Suprapubic skin (tissue), 4 donors: Measurements from ENCODE around the gene CNOT4. TPM values are rescaled to one million over a fixed set of nuclear protein-coding genes. Genes with fewer than 3 reads are reported as not detected.

ENCODE experiments used
- DNase-seq, 2 donors: peaks; one replicate each; pipeline ENCODE4 v3.0.0-alpha.2; 2019; ENCODE audit warnings: low spot score in 2 of 2
- H3K27ac ChIP-seq: fragments of 200-600 bp; sonication (generic); one replicate; pipeline ENCODE4 v1.5.1; 2019
- H3K27me3 ChIP-seq: fragments of 200-600 bp; sonication (generic); one replicate; pipeline ENCODE4 v1.5.1; 2019
- H3K36me3 ChIP-seq: fragments of 200-600 bp; sonication (generic); one replicate; pipeline ENCODE4 v1.5.1; 2019
- H3K4me1 ChIP-seq: fragments of 200-600 bp; sonication (generic); one replicate; pipeline ENCODE4 v1.5.1; 2019
- H3K4me3 ChIP-seq: fragments of 200-600 bp; sonication (generic); one replicate; pipeline ENCODE4 v1.5.1; 2019; ENCODE audit warnings: mild to moderate bottlenecking
- H3K9me3 ChIP-seq: fragments of 200-600 bp; sonication (generic); one replicate; pipeline ENCODE4 v1.5.1; 2019
- CTCF ChIP-seq, 2 donors: fragments of 200-600 bp in 1 of 2; fragments of 450-650 bp in 1 of 2; sonication (generic) in 1 of 2; IDR thresholded peaks; one replicate each; pipeline ENCODE4 v1.5.1; 2016 to 2019; ENCODE audit warnings: antibody characterized with exemption in 2 of 2, mild to moderate bottlenecking in 1 of 2, moderate library complexity in 1 of 2
- EP300 ChIP-seq: sonication (generic); formaldehyde crosslinking; IDR thresholded peaks from one replicate; pipeline ENCODE4 v1.6.1; 2017; ENCODE audit warnings: antibody characterized with exemption
- POLR2A ChIP-seq, 2 donors: fragments of 450-650 bp; IDR thresholded peaks; one replicate each; pipeline ENCODE4 v1.6.1; 2017; ENCODE audit warnings: antibody characterized with exemption in 2 of 2, mild to moderate bottlenecking in 2 of 2, moderate library complexity in 2 of 2
- POLR2AphosphoS5 ChIP-seq, 3 donors: sonication (generic); formaldehyde crosslinking; IDR thresholded peaks; one replicate each; pipeline ENCODE4 v1.6.1; 2017; ENCODE audit warnings: antibody characterized with exemption in 3 of 3
- WGBS: methylation state at CpG from one replicate; pipeline ENCODE4 v1.1.5; 2018; 5-methylcytosine and 5-hydroxymethylcytosine counted together
- total RNA-seq, 4 donors: library from RNA; depleted of rRNA; stranded (reverse); fragments of >200 nt; gene quantifications; one replicate each; pipeline ENCODE4 v1.1.0, GENCODE V29; 2016

Gene CNOT4
- total RNA-seq, 4 donors from 2014 or later, result 17.2 to 32.3 (median 22.6) TPM

- WGBS, result 90% methylated on average over 3 of the region's 3 CpGs
- H3K27me3 ChIP-seq, result no peaks in the 10 kb centered on the region
- no peak overlapping the region for H3K27ac ChIP-seq
- H3K4me1 ChIP-seq, result no peaks in the 10 kb centered on the region
- no peak overlapping the region for H3K4me3 ChIP-seq
- no peak for DNase-seq
- no peaks in the 10 kb centered on the region for H3K36me3 ChIP-seq
- TF ChIP-seq POLR2AphosphoS5 (IDR thresholded peaks at IDR 0.05) (no peak), EP300 (no peak), POLR2A (IDR thresholded peaks at IDR 0.05) (no peak), CTCF (IDR thresholded peaks at IDR 0.05) (no peak)
- no peaks in the 10 kb centered on the region for H3K9me3 ChIP-seq
Measured at GRCh38 chr7:135382173-135382572, 127.7 kb downstream of the CNOT4 start.

GRCh38 chr7:135381369-135381768, 128.5 kb downstream of the CNOT4 start:
- Histone ChIP-seq H3K4me3 (no peak overlapping the region), H3K4me1 (no peaks in the 10 kb centered on the region), H3K27ac (no peak overlapping the region), H3K9me3 (no peaks in the 10 kb centered on the region), H3K36me3 (no peaks in the 10 kb centered on the region), H3K27me3 (no peaks in the 10 kb centered on the region)
- WGBS, result 94% methylated on average over 1 of the region's 1 CpG
- no peak for DNase-seq
- TF ChIP-seq CTCF (IDR thresholded peaks at IDR 0.05), result no peak
- no peak for TF ChIP-seq POLR2AphosphoS5 (IDR thresholded peaks at IDR 0.05)
- TF ChIP-seq POLR2A (IDR thresholded peaks at IDR 0.05), result no peak
- TF ChIP-seq EP300, result no peak

GRCh38 chr7:135380351-135380750, 129.6 kb downstream of the CNOT4 start:
- TF ChIP-seq POLR2AphosphoS5 (IDR thresholded peaks at IDR 0.05), result no peak
- no peak for TF ChIP-seq POLR2A (IDR thresholded peaks at IDR 0.05)
- TF ChIP-seq CTCF (IDR thresholded peaks at IDR 0.05), result no peak
- no peak for TF ChIP-seq EP300
- Histone ChIP-seq H3K27ac (no peak overlapping the region), H3K9me3 (no peaks in the 10 kb centered on the region), H3K4me1 (no peaks in the 10 kb centered on the region), H3K36me3 (no peaks in the 10 kb centered on the region), H3K4me3 (no peak overlapping the region), H3K27me3 (no peaks in the 10 kb centered on the region)
- no peak for DNase-seq

GRCh38 chr7:135377171-135377570, 132.7 kb downstream of the CNOT4 start:
- DNase-seq, result no peak
- H3K27me3 ChIP-seq, result no peaks in the 10 kb centered on the region
- no peak overlapping the region for H3K27ac ChIP-seq
- H3K36me3 ChIP-seq, result no peaks in the 10 kb centered on the region
- TF ChIP-seq POLR2AphosphoS5 (IDR thresholded peaks at IDR 0.05), result no peak
- TF ChIP-seq POLR2A (IDR thresholded peaks at IDR 0.05), result no peak
- TF ChIP-seq CTCF (IDR thresholded peaks at IDR 0.05), result no peak
- TF ChIP-seq EP300, result no peak
- no peaks in the 10 kb centered on the region for H3K9me3 ChIP-seq
- H3K4me1 ChIP-seq, result no peaks in the 10 kb centered on the region
- no peak overlapping the region for H3K4me3 ChIP-seq

GRCh38 chr7:135375908-135376699, 133.8 kb downstream of the CNOT4 start:
- Histone ChIP-seq H3K27ac (no peak overlapping the region), H3K4me3 (no peak overlapping the region), H3K27me3 (no peaks in the 10 kb centered on the region), H3K36me3 (no peaks in the 10 kb centered on the region), H3K4me1 (no peaks in the 10 kb centered on the region), H3K9me3 (no peaks in the 10 kb centered on the region)
- TF ChIP-seq CTCF (IDR thresholded peaks at IDR 0.05), result no peak
- no peak for TF ChIP-seq POLR2A (IDR thresholded peaks at IDR 0.05)
- no peak for TF ChIP-seq POLR2AphosphoS5 (IDR thresholded peaks at IDR 0.05)
- TF ChIP-seq EP300, result no peak
- DNase-seq, result no peak
- WGBS, result 91% methylated on average over 5 of the region's 5 CpGs
